CD1c-positive myeloid dendritic cell (primary cell): ENCODE results near the gene UGT1A7.
"Not testable (repeated sequence)": the region's sequence is repeated elsewhere in the genome, so short reads cannot be mapped to it uniquely, and the experiment has no call there.

ENCODE experiments used
- DNase-seq: peaks from one replicate; pipeline ENCODE4 v3.0.0-alpha.2; 2016; ENCODE audit errors: extremely low spot score

UGT1A7 gene

GRCh38 chr2:233712611-233713261 is 31.0 kb downstream of the UGT1A7 start, which contains the start of gene UGT1A5:
Gene UGT1A5, plus strand, starts transcription at chr2:233712907. Its CDS starts 85 bp downstream, at chr2:233712992.
- no peak for DNase-seq

- no peak for DNase-seq
Observed at GRCh38 chr2:233713262-233713615, 31.5 kb downstream of the UGT1A7 start.

- no peak for DNase-seq
Observed at GRCh38 chr2:233714121-233714520, 32.4 kb downstream of the UGT1A7 start.

DNA sequence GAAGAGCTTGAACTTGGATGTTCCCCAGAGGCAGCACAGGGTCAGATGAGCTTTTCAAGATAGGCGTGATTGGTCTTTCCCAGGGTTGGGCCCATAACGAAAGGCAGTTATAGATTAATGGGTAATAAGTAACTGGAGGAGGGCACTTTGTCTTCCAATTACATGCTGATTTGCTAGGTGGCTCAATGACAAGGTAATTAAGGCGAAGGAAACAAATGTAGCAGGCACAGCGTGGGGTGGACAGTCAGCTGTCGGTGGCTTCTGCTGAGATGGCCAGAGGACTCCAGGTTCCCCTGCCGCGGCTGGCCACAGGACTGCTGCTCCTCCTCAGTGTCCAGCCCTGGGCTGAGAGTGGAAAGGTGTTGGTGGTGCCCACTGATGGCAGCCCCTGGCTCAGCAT is 36.9 kb downstream of the UGT1A7 start, which contains the start of gene UGT1A4:
Gene UGT1A4, plus strand, starts transcription at position 185 of the 400 bp plus-strand sequence. Its CDS starts 85 bp downstream, at position 270.
- no peak for DNase-seq

DNA sequence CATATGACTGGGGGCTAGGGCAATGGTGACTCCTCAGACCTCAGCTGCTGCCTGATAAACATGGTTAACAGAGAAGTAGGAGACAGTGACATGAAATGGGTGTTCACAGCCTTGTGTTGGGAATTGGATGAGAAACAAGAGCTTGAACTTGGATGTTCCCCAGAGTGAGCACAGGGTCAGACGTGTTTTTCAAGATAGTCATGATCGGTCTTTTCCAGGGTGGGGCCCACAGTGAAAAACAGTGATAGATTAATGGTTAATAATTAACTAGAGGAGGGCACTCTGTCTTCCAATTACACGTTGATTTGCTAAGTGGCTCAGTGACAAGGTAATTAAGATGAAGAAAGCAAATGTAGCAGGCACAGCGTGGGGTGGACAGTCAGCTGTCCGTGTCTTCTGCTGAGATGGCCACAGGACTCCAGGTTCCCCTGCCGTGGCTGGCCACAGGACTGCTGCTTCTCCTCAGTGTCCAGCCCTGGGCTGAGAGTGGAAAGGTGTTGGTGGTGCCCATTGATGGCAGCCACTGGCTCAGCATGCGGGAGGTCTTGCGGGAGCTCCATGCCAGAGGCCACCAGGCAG is 47.1 kb downstream of the UGT1A7 start, which contains the start of gene UGT1A3:
Gene UGT1A3, plus strand, starts transcription at position 320 of the 579 bp plus-strand sequence. Its CDS starts 85 bp downstream, at position 405.
- DNase-seq, result no peak

DNA sequence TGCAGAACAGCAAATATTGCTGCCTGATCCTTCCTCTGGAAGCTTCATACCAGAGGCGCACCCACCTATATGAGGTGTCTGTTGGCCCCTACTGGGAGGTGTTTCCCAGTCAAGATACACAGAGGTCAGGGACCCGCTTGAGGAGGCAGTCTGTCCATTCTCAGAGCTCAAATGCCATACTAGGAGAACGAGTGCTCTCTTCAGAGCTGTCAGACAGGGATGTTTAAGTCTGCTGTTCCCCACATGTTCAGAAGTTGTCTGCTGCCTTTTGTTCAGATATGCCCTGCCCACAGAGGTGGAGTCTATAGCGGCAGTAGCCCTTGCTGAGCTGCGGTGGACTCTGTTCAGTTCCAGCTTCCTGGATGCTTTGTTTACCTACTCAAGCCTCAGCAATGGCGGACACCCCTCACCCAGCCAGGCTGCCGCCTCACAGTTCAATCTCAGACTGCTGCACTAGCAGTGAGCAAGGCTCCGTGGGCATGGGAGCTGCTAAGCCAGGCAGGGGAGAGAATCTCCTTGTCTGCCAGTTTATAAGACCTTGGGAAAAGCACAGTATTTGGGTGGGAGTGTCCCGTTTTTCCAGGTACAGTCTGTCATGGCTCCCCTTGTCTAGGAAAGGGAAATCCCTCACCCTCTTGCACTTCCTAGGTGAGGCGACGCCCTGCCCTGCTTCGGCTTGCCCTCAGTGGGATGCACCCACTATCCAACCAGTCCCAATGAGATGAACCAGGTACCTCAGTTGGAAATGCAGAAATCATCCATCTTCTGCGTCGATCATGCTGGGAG is 55.4 kb downstream of the UGT1A7 start:
- not testable (repeated sequence) for DNase-seq

GRCh38 chr2:233740870-233741269 is 59.2 kb downstream of the UGT1A7 start:
- no peak for DNase-seq

DNA sequence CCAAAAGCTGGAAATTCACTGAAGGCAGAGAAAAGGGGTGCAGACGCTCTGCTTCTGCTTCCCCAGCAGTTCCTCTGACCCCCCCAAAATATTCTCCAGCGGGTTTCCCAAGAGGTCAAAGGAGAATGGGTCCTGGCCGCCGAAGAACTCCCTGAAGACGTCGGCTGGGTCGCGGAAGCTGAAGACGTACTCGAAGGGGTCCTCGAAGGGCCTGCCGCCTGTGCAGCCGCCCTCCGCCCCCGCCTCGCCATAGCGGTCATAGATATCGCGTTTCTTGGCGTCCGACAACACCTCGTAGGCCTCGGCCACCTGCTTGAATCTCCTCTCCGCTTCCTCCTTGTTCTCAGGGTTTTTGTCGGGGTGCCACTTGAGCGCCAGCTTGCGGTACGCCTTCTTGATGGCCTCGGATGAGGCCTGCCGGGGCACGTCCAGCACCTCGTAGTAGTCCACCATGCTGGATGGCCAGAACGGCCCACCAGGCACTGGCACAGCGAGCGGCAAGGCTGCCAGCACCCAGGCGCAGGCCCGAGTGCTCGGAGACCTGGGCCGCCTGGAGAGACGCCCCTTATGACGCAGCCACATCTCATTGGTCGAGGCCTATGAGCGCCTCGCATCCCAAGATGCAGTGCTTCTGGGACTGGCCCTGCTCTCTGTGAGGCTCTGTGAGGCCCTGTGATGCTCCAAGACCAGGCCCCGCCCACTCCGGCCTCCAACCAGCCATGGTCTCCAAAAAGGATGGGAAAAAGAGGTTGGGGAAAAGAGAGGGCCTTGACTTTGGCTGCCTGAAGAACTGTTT is 62.0 kb downstream of the UGT1A7 start:
- DNase-seq, result no peak

DNA sequence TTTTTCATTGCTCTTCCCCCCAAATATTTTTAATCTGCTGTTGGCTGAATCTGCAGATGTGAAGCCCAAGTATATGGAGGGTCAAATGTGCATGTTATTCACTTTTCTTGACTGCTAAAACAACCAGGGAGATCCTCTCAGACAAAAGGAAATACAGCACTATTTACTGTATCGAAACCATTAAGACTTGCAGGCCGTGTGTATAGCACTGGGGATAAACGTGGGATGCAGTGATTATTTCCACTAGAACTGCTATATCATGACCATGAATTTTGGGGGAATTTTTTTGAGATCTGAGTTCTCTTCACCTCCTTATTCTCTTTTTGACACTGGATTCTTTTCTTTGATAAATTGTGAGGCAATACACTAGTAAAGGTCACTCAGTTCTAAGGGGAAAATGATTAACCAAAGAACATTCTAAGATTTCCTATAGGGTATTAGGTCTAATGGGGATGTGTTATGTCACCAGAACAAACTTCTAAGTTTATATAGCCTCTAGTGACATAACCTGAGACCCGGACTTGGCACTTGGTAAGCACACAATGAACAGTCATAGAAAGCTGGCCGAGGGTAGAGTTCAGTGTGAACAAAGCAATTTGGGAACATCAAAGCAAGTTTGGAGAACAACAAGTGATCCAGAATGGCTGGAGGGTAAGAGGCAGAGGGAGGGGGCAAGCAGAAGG is 63.5 kb downstream of the UGT1A7 start:
- DNase-seq, result no peak

- DNase-seq, result not testable (repeated sequence)
Observed at GRCh38 chr2:233745838-233746237, 64.1 kb downstream of the UGT1A7 start.

DNA sequence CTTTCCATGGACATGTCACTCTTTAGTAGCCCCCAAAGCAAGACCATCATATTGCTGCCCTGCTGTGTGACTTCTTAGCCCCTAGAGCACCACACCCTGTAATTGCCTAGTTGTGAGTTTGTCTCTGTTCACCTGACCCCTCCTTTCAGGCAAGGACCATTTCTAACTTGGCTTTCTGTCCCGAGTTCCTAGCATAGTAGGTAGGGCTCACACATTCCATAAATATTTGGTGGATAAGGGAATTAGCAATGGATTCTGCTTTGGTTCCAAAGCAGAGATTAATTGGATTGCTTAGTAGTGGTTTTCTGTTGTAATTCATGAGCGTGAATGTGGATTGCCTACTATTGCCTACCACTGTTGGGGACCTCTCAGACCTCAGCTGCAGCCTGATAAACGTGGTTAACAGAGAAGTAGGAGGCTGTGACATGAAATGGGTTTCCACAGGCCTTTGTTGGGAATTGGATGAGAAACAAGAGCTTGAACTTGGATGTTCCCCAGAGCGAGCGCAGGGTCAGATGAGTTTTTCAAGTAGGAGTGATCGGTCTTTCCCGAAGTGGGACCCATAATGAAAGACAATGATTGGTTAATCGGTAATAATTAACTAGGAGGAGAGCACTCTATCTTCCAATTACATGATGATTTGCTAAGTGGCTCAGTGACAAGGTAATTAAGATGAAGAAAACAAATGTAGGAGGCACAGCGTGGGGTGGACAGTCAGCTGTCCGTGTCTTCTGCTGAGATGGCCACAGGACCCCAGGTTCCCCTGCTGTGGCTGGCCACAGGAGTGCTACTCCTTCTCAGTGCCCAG is 65.0 kb downstream of the UGT1A7 start:
- DNase-seq, result no peak

GRCh38 chr2:233747283-233747544 is 65.5 kb downstream of the UGT1A7 start:
- no peak for DNase-seq

- DNase-seq, result not testable (repeated sequence)
Observed at GRCh38 chr2:233750689-233751088, 69.0 kb downstream of the UGT1A7 start.

- DNase-seq, result not testable (repeated sequence)
Observed at GRCh38 chr2:233751212-233752009, 69.7 kb downstream of the UGT1A7 start.

DNA sequence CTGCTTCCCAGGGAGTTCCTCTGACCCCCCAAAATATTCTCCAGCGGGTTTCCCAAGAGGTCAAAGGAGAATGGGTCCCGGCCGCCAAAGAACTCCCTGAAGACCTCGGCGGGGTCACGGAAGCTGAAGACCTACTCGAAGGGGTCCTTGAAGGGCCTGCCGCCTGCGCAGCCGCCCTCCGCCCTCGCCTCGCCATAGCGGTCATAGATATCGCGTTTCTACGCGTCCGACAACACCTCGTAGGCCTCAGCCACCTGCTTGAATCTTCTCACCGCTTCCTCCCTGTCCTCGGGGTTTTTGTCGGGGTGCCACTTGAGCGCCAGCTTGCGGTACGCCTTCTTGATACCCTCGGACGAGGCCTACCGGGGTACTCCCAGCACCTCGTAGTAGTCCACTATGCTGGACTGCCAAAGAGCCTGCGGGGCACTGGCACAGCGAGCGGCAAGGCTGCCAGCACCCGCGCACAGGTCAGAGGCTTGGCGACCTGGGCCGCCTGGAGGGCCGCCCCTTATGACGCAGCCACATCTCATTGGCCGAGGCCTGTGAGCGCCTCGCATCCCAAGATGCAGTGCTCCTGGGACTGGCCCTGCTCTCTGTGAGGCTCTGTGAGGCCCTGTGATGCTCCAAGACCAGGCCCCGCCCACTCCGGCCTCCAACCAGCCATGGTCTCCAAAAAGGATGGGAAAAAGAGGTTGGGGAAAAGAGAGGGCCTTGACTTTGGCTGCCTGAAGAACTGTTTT is 73.3 kb downstream of the UGT1A7 start:
- DNase-seq, result no peak

DNA sequence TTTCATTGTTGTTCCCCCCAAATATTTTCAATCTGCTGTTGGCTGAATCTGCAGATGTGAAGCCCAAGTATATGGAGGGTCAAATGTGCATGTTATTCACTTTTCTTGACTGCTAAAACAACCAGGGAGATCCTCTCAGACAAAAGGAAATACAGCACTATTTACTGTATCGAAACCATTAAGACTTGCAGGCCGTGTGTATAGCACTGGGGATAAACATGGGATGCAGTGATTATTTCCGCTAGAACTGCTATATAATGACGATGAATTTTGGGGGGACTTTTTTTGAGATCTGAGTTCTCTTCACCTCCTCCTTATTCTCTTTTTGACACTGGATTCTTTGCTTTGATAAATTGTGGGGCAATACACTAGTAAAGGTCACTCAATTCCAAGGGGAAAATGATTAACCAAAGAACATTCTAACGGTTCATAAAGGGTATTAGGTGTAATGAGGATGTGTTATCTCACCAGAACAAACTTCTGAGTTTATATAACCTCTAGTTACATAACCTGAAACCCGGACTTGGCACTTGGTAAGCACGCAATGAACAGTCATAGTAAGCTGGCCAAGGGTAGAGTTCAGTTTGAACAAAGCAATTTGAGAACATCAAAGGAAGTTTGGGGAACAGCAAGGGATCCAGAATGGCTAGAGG is 74.9 kb downstream of the UGT1A7 start:
- DNase-seq, result no peak

GRCh38 chr2:233758141-233758540 is 76.4 kb downstream of the UGT1A7 start:
- no peak for DNase-seq

DNA sequence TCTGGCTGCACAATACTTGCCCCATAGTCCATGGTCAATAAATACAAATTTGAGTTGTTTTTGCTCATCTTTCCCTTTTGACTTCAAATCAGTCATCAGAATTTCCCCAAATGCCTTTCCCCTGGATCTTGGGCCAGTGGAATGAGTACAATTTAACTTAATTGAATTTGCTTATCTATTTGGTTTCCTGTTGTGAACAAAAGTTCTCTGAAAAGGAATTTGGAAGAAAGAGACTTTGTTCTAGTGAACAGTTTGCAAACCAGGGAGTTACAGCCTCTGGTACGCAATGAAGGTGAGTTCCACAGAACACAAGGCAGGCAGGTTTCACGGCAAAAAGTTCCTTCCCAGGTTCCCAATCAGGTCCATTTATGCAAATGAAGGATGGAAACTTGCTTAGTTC is 77.1 kb downstream of the UGT1A7 start:
- DNase-seq, result no peak

DNA sequence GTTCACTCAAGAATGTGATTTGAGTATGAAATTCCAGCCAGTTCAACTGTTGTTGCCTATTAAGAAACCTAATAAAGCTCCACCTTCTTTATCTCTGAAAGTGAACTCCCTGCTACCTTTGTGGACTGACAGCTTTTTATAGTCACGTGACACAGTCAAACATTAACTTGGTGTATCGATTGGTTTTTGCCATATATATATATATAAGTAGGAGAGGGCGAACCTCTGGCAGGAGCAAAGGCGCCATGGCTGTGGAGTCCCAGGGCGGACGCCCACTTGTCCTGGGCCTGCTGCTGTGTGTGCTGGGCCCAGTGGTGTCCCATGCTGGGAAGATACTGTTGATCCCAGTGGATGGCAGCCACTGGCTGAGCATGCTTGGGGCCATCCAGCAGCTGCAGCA is 78.3 kb downstream of the UGT1A7 start, which contains the start of gene UGT1A1:
Gene UGT1A1, plus strand, starts transcription at position 228 of the 400 bp plus-strand sequence. Its CDS starts 18 bp downstream, at position 246.
- DNase-seq, result no peak
